Occipital lobe (tissue), 2 donors: Measurements from ENCODE around the gene CABCOCO1. TPM values are rescaled to one million over a fixed set of nuclear protein-coding genes. Genes with fewer than 3 reads are reported as not detected.

Experiments used
- DNase-seq: peaks from one replicate; lab custom pipeline; 2025; lab: John Stamatoyannopoulos, UW
- total RNA-seq: library from RNA; depleted of rRNA; stranded (reverse); fragments of >200 nt; gene quantifications from one replicate; pipeline ENCODE4 v1.2.3, GENCODE V29; 2014

The CABCOCO1 gene
- total RNA-seq, 1 donor from 2014 or later: 3.4 TPM

DNA sequence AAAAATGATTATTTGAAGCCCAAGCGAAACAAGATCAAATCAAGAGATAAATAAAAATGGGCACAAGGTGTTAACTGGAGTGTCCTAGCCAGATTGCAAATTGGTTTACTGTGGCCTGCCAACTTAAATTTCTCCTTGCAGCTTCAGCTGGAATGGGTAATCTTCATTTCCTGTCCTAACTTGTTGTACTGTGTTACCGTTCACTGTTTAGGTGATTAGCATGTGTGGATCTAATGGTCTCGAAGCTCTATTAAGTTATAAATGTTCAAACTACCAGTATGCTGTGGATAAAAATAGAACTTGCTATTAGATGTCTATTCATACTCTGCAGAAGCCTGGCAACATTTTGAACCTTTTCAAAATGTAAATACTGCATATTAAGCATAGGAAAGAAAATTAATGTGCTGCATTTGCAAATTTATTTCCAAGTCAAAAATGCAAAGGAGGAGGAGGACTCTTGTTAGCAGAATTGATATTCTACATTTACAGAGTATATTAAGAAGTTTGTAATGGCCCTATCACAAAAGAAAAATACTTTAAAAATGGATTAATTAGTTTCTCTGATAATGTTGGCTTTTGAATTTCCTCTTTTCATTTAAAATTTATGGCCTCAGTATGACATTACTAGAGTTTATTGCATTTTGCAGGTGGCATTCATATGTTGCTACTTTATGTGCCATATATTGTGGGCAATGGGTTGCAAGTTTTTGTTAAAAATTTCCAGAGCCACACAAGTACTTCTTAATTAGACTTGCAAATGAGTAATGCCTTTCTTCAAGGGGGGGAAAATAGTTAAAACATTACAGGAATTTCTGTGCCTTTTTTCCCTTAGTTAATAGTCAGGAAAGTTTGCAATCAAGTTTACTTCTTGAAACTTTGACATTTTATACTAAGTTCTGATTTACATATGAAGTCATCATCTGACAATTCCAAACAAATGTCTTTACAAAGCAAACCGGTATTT is 92.1 kb downstream of the CABCOCO1 start:
- no peak for DNase-seq

DNA sequence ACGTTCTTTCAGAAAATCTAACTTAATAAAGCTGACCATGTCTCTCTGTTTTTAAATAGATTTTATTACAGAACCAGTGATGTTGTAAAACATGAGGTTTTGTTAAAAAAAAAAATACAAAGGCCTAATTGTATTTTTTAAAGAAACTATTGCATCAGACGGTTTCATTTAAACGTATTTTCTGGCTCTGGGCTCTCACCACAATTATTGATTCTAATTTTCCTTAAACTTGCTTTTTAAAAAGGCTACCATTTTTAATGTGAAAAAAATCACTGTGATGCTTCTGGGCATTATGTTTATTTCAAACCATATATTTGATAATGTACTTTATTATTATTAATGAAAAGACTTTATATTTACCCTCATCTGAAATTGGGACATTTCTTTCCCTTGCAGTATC is 94.3 kb downstream of the CABCOCO1 start:
- no peak for DNase-seq

DNA sequence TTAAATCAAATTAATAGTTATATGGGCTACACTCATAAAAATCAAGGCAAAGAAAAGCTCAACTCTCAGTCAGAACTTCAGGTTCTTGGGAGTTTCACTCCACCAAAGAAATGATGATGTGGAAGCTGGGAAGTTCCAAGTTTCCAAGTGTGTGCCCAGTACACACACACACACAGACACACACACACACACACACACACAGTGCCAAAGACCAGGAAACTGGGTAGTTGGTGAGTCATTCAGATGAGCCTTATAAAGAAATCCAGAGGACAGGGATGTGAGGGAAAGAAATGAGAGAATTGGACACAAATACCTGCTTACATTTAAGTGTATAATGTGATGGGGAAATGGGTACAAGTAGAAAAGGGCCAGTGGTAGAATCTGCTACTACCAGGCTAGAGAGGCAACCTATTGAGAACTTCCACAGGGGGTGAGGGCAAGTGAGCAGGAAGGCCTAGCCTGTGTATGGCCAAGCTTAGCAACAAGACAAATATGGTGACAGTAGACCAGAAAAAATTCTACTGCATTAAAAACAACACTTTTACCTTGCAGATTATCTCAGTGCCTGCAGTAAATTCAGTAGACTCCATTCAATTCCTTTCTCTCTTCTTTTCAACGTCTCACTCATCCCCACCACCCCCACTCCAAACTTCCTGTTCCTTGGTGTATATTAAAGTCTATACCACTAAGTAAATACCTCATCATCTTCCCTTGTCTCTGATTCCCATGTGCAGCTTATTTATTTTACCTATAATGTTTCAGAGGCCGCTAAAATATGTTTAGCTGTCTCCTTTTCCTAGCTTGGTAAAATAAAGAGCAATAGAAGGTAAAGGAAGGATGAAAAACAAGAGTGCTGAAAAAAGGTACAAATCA is 95.0 kb downstream of the CABCOCO1 start:
- no peak for DNase-seq

GRCh38 chr10:61758433-61758832 is 95.7 kb downstream of the CABCOCO1 start:
- DNase-seq: no peak

DNA sequence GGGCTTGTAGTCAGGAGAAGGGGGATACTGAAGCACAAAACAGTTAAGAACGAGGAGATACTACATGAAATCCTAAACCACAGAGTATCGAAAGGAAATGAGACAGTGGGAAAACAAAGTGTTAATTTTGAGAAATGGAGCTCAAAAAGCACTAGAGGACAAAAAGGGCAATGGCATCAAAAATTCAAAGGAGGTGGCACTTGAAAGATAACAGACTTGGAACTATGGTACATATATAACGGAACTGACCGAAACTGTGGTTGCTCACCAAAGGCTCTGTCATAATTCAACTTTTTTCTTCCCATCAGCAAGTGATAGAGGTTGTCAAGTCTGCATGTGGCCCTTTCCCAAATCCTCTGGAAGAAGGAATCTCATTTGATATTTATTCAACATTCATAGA is 97.0 kb downstream of the CABCOCO1 start:
- DNase-seq: no peak

DNA sequence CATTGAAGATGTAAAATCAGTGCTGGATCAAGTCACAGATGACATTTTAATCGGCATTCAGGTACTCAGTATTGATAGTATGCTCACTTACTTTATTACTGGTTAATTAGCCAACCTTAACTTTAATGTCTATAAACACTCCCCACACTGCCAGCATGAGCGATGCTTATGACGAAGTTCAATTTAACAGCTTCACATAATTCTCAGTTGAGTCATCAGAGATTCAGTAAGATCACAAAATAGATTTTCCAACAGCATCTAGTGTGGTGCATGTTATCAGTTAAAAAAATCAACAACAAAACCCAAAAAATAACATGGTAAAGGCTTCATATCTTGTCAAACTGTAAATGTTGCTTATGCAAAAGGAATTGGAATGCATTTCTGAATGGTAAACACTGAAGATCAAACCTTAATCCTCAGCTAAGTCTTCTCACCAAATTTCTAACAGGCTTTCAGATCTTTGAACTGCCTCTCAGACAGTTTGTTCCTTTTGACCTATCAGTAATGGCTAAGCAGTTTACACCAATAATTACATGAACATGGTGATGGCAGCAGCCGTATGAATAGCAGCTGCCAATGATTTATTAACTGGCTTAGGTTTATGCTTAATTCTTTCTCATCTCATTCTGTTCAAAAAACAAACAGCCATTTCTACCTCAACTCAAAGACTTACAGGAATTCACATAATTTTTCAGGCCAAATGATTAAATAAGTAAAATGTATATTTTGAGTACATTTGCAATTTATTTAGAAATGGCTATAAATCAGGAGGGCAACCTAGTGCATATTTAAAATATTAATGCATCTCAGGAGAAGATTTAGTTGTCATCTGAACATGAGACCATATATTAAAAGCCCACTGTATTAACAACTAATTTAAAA is 98.5 kb downstream of the CABCOCO1 start:
- no peak for DNase-seq

GRCh38 chr10:61761825-61762217 is 99.1 kb downstream of the CABCOCO1 start:
- DNase-seq: no peak

DNA sequence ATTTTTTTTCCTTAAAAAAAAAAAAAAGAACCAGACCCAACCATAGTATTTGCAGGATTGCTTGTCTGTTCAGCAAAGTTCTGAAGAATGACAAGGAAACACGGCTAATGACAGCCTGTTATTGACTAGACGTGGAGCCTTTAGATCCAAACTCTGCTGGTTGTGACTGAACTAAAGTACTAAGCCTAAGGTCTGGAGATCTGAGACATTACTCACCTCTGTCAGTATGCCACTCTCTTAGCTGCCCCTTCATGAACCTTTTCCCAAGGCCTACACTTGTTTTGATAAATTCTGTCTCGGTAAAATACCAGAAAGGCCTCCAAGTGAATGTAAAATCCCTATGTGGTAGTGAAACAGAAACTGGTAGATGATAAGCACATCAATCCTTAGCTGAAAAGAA is 101.0 kb downstream of the CABCOCO1 start:
- no peak for DNase-seq

GRCh38 chr10:61764486-61764885 is 101.8 kb downstream of the CABCOCO1 start:
- no peak for DNase-seq

GRCh38 chr10:61765176-61766087 is 102.7 kb downstream of the CABCOCO1 start:
- DNase-seq: no peak

DNA sequence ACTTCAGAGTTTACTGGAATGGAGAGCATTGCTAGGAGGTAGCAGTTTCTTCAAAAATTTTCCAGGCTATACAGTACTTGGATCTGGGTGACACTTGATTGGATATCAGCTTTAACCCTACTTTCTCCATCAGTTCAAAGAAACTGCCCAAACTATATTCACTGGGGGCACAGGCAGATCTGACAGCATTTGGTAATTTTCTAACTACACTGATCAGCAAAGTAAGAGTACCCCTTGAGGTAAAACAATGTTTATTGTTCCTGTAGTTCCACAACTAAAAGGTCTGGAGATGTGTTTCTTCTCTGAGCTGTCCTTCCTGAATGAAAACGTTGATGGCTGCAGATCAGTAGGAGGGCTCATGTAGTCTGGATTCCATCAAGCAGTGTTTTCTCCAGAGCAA is 104.2 kb downstream of the CABCOCO1 start:
- DNase-seq: no peak

GRCh38 chr10:61774031-61774430 is 111.3 kb downstream of the CABCOCO1 start:
- DNase-seq: no peak

DNA sequence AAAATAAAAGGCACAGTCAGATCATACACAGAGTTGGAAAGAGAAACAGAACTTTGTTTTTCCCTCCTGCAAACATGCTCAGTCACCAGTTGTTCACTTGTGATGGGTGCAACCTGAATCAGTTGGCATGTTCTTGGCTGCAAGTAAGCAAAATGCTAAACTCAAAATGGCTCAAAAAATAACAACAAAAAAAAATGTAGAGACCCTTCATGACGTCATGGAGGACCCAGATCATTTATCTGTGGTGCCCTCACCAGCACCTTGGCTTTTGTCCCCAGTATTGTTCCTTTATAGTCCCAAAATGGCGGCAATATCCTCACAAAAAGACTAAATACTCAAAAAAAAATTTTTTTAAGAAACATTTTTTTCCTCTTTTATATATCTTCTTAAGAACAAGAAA is 112.4 kb downstream of the CABCOCO1 start:
- no peak for DNase-seq

- no peak for DNase-seq
These were observed 114.0 kb downstream of the CABCOCO1 start for GRCh38 chr10:61776615-61777266.

GRCh38 chr10:61778137-61778536 is 115.4 kb downstream of the CABCOCO1 start:
- no peak for DNase-seq

- DNase-seq: no peak
These were observed 116.5 kb downstream of the CABCOCO1 start for GRCh38 chr10:61779276-61779675.

- no peak for DNase-seq
These were observed 117.4 kb downstream of the CABCOCO1 start for GRCh38 chr10:61779950-61780659.

GRCh38 chr10:61780732-61781131 is 118.0 kb downstream of the CABCOCO1 start:
- no peak for DNase-seq

GRCh38 chr10:61781969-61782403 is 119.3 kb downstream of the CABCOCO1 start:
- no peak for DNase-seq
